GM21529 (cell line): ENCODE measurements around the gene OCRL.
"Not testable (repeated sequence)": the region's sequence is repeated elsewhere in the genome, so short reads cannot be mapped to it uniquely, and the experiment has no call there.

Experiments
- ATAC-seq: cut with Tn5 transposase; IDR thresholded peaks from one replicate; pipeline ENCODE4 v1.9.1; 2021; ENCODE audit not compliant: unreplicated experiment

Gene OCRL

GRCh38 chrX:129534816-129535578 is 5.1 kb upstream of the OCRL start:
- no peak for ATAC-seq

- peak; percentile 36 for ATAC-seq
Measured at GRCh38 chrX:129540722-129541184, 694 bp downstream of the OCRL start.

- ATAC-seq: no peak
Measured at GRCh38 chrX:129544780-129545179, 4.7 kb downstream of the OCRL start.

GRCh38 chrX:129545408-129545807 is 5.3 kb downstream of the OCRL start:
- ATAC-seq: no peak

DNA sequence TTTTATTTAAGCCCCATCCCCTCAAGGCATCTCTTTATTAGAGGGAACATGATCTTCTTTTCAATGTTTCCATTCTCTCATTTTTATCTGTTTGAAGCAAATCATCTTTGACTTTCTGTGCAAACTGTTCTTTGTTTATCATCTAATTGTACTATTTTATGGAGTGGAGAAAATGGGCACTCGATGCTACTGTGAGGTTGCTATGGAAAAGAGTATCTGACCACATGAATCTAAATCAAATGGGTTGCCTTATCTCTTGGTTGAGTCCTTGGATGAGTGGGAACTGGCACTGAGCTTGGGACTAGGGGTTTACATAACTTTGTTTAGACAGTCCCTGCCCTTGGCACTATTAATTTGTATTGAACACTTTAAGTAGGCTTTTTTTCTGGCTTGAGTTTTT is 9.1 kb downstream of the OCRL start:
- ATAC-seq: no peak

GRCh38 chrX:129553619-129554288 is 13.7 kb downstream of the OCRL start:
- peak; percentile 99 for ATAC-seq

- not testable (repeated sequence) for ATAC-seq
Measured at GRCh38 chrX:129554816-129555215, 14.8 kb downstream of the OCRL start.

DNA sequence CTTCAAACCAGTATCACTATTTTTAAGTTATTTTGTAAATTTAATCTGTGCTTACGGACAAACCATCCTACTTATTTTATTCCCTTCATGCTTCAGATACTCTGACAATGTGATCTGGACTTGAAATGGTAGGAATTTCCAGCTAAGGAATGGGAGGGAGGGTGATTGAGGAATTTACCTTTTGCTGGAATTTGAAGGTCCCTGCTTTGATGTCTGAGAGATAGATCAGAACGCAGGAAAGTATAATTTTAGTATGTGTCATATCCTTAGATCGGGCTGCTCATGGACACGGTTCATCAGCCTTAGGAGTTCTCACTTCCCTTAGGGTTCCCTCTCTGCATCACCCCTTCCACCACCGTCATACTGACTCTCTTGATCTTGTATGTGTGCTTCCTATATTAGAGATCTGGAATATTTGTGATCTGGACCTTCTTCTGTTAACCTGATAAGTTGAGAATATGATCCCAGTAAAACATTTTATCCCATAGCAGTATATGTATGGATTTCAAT is 16.8 kb downstream of the OCRL start:
- ATAC-seq: no peak

GRCh38 chrX:129557844-129558480 is 17.9 kb downstream of the OCRL start:
- no peak for ATAC-seq

DNA sequence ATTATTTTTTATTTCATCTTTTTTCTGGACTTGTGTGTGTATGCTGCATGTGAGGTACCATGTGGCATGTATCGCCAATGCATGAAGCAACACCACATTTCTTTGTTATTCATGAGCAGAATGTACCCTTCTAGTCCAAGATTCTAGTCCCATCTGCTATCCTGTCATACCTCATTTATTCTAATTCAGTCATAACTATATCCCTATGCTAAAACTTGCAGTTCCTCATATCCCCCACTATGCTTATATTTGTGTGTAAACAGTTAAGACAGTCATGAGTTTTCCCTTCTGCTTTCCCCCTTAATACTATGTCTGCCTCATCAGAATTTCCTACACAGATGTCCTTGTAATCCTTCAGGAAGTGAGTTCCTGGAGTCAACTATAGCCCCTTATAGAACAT is 19.7 kb downstream of the OCRL start:
- ATAC-seq: no peak

DNA sequence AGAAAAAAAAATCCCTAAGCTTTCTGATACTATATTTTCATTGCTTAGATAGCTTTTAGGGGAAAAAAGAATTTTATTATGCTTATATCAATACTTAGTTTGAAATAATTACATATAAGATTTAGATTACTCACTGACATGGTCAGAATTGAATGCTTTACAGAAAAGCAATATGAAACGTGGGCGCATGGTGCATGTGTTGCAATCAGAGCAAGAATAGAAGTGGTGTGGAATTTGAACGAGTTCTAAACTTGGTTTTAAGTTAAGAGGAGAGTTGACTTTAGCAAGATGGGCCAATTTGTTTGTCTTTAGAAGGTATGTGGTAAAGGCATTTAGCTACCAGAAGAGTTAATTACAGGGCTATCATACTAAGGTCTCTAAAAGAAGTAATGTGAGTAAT is 21.4 kb downstream of the OCRL start:
- no peak for ATAC-seq

DNA sequence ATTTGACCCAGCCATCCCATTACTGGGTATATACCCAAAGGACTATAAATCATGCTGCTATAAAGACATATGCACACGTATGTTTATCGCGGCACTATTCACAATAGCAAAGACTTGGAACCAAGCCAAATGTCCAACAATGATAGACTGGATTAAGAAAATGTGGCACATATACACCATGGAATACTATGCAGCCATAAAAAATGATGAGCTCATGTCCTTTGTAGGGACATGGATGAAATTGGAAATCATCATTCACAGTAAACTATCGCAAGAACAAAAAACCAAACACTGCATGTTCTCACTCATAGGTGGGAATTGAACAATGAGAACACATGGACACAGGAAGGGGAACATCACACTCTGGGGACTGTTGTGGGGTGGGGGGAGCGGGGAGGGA is 24.3 kb downstream of the OCRL start:
- not testable (repeated sequence) for ATAC-seq

DNA sequence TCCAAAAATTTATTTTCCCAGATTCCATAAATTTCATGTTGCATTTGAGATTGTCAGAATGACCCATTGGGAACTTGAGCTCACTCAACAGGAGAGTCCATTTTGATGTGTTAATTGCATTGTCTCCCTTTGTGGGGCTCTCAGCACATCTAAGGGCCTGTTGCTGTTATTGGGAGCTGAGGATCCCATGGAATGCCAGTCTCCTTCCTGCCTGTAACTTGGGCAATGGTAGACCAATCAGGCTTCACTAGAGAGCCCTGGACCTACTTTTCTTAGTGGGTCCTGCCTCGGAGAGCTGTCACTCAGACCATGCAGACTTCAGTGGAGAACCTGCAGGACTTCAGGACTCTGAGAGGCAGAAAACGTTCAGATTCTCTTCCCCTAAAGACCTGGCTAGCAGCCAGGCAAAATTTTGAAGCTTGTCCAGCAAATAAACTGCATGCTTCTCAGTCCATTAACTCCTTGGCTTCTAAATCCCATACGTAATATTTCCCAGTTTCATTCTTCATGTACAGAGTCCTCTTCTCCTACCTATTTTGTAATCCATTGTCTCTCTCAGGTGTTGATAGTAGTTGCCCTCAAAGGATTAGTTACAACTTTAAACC is 25.1 kb downstream of the OCRL start:
- ATAC-seq: no peak

DNA sequence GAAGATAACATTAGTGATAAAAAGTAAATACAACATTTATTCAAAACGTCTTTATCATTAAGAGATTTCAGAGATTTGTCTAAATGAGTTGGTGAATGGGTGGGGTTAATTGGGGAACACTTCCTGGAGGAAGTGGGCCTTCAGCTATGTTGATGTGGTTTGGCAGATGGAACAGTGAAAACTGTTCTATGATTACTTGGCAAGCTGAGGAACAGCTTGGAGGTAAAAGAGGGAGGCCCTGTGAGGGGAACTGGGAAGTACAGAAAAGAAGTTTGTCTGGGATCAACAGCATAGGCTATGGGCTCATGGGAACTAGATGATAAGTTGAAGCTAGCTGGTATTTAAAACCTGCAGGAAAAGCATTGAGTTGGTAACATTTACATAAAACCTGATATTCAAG is 26.0 kb downstream of the OCRL start:
- no peak for ATAC-seq

DNA sequence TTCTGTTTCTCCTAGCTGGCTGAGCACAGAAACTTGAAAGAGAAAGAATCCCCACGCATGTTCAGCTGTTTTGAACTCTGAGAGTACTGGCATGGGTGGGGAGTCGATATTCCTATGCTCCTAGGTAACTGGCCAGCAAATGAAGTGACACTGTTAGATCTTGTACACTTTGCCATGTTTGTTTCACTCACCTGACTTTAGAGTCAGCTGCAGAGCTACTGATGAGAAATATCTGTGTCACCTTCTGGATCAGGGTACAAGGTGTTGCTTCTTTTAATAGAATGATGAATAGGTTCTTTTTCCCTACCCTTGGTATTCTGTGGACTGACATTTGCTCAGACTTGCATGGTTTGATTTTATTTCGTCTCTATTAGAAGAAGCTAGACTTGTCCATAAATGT is 28.3 kb downstream of the OCRL start:
- ATAC-seq: no peak

DNA sequence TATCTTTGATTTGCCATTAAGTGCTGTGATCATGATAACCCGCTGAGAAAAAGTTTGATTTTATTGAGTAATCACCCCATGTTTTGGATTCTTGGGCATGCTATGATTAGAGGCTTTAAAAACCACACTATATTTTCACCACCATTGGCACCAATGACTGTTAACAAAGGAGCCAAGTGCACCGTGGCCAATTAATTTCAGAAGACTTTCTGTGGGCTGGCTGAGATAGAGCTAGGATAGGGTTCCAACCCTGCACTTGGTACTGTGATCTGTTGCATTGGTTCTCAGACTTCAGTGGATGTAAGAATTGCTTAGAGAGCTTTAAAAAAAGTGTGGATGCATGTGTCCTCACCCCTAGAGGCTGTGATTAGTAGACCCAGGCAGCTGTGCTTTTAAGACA is 32.4 kb downstream of the OCRL start:
- ATAC-seq: no peak

GRCh38 chrX:129573652-129574051 is 33.6 kb downstream of the OCRL start:
- ATAC-seq: not testable (repeated sequence)

- no peak for ATAC-seq
Measured at GRCh38 chrX:129574214-129574613, 34.2 kb downstream of the OCRL start.

- ATAC-seq: no peak
Measured at GRCh38 chrX:129576539-129576938, 36.5 kb downstream of the OCRL start.

GRCh38 chrX:129577473-129577872 is 37.4 kb downstream of the OCRL start:
- ATAC-seq: no peak

- ATAC-seq: no peak
Measured at GRCh38 chrX:129577877-129578276, 37.8 kb downstream of the OCRL start.
